ENCODE results near the gene AMER2.

The AMER2 gene

DNA sequence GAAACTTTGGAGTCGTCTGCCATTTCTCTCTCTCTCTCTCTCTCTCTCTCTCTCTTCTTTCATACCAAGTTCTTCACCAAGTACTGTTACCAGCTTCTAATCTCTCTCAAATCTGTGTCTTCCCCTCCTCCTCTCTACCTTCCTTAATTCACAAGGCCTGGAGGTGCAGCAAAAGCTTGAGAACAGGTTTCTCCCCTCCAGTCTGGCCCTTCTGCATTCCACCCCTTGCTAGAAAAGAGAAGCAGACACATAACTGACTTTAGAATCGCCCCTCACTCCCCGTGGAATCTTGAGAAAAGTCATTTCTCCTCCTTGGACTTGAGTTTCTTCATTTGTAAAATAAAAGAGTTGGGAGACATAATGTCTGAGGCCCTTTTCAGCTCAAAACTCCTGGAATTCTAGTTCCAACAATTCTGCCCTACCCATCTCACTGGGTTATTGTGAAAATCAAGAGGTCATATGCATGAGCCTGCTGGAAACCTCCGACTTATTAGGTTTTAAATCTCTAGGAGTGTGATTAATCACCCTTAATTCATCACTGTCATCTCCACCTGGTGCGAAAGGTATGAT is 20.4 kb downstream of the AMER2 start:
- DNase-seq (ENCODE audit: low read depth in 2 of 2): no peak

DNA sequence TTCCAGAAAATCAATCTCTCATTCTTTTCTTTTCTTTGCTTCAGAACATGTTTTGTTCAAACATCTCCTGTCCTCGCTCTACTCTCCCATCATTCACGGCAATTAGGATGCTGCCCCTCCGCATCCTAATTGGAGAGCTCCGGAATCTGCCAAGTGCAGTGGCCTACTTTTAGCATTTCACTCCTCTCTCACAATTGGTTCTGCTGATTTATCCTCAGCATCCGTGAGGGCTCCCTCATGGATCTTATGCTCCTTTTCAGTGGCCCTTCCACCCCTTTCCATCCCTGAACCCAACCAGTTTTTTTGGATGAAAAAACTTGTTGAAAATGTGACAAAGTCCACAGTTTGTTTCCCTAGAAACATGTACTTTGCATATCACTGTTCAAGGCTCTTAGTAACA is 22.4 kb downstream of the AMER2 start:
- no peak for DNase-seq (ENCODE audit: low read depth in 2 of 2)

DNA sequence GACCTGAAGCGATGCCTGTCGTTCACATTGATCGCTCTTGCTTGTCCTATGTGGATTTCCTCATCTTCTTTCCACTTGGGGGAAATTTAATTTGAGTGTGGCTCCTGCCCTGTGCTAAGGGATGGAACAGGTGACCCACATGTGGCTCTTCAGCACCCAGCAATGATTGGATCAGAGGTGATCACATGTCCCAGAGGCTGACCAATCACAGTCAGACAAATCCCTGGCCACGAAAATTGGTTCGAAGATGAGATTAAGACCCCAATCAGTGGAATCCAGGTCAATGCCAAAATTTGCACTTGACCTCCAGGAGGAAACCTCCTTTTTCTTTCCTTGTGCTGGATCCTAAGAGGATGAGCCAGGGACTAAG is 23.7 kb downstream of the AMER2 start:
- no peak for DNase-seq (ENCODE audit: low read depth in 2 of 2)

- no peak for DNase-seq (ENCODE audit: low read depth in 2 of 2)
Observed at GRCh38 chr13:25147638-25148401, 24.3 kb downstream of the AMER2 start.

- no peak for DNase-seq (ENCODE audit: low read depth in 2 of 2)
Observed at GRCh38 chr13:25143706-25144105, 28.4 kb downstream of the AMER2 start.

GRCh38 chr13:25141042-25141441 is 31.0 kb downstream of the AMER2 start:
- no peak for DNase-seq (ENCODE audit: low read depth in 2 of 2)

DNA sequence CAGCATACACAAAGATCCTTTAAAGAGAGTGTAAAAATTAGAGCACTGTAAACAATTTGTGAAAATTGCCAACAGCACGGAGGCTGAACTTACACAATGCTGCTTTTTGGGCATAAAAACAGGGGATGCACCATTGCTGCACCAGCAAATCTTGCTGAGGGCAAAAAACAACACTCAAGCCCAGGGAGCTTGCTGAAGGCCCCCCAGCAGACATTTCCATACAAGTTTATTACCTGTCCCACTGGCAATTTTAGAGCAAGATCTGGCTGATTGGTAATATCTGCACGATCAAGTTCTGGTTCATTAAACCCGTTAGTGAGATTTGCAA is 34.3 kb downstream of the AMER2 start:
- DNase-seq (ENCODE audit: low read depth in 2 of 2): no peak

- no peak for DNase-seq (ENCODE audit: low read depth in 2 of 2)
Observed at GRCh38 chr13:25136880-25137787, 35.0 kb downstream of the AMER2 start.

GRCh38 chr13:25135896-25136295 is 36.2 kb downstream of the AMER2 start:
- no peak for DNase-seq (ENCODE audit: low read depth in 2 of 2)

DNA sequence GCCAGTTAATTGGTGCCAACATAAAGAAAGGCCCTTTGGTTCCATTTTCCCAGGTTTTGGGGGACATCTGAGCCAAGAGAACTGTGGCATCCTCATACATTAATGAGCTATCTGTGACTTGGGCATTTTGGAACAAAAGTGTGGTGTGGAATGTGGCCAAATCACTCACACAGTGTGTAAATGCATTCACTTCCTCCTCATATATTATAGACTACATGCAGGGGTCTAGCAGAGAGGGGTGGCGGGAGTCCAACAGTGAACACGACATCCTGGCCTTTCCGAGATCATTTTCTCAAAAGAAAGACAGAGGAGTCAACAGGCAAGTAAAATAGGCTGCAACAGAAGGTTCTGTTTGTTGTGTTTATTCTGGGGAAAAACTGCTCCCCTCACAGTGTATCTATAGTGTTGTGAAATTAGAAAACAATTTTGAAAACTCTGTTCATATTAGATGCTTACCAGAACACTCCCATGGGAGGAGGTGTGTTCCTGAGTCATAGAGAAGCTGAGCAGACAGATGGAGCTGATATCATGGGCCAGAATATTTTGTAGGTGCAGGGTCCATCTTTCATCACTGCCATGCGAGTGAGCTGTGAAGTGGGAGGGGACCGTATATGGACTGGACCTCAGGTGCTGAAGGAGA is 39.2 kb downstream of the AMER2 start:
- no peak for DNase-seq (ENCODE audit: low read depth in 2 of 2)

GRCh38 chr13:25131881-25132420 is 40.1 kb downstream of the AMER2 start:
- no peak for DNase-seq (ENCODE audit: low read depth in 2 of 2)

DNA sequence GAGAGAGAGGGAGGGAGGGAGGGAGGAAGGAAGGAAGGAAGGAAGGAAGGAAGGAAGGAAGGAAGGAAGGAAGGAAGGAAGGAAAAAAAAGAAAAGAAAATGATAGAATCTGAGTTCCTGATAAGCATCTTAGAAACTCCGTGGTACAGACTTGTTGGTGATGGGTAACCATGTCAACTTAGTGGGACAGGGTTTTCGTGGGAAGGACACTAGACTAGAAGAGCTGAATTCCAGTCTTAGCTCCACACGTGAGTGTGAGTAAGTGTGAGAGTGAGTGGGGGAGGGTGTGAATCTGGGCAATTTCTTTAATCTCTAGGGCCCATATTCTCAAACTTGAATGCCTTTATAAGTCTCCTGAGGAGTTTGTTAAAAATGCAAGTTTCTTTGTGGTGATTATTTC is 41.1 kb downstream of the AMER2 start:
- no peak for DNase-seq (ENCODE audit: low read depth in 2 of 2)

GRCh38 chr13:25118378-25118905 is 53.6 kb downstream of the AMER2 start:
- no peak for DNase-seq (ENCODE audit: low read depth in 2 of 2)

DNA sequence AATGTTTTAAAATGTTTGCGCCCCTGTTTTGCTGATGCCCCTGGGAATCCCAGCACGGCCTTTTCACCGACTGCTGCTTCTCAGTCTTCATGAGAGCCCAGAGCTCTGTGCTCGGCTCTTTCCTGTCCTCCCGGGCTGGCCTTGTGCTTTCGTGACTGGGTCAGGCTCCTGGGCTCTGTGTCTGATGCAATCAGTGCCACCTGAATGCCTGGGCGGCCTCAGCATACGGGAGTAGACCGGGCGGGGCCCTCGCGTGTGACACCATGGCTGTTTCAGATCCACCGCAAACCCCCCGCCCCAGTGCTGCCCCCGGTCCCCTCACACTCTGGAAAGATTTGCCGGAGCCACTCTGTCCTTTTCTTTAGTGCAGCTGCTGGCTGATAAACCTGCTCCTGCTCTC is 54.8 kb downstream of the AMER2 start:
- no peak for DNase-seq (ENCODE audit: low read depth in 2 of 2)

DNA sequence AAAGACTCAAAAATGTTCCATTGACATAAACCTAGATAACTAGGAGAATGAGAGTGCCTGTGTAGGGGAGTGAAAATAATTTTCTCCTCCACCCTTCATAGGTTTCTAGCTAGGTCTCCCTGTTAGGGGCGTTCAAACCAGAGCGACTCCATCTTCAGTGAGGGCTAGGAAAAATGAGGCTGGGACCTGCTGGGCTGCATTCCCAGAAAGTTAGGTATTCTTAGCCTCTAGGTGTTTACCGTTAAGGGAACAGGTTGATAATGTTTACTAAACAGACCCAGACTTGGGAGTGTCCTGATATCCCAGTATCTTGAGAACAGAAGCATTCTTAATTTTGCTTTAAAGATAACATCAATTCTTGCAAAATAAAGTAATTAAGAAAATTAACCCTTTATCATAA is 56.0 kb downstream of the AMER2 start:
- no peak for DNase-seq (ENCODE audit: low read depth in 2 of 2)

GRCh38 chr13:25114220-25114619 is 57.9 kb downstream of the AMER2 start:
- peak; percentile 36 to 55 for DNase-seq (ENCODE audit: low read depth in 2 of 2)

DNA sequence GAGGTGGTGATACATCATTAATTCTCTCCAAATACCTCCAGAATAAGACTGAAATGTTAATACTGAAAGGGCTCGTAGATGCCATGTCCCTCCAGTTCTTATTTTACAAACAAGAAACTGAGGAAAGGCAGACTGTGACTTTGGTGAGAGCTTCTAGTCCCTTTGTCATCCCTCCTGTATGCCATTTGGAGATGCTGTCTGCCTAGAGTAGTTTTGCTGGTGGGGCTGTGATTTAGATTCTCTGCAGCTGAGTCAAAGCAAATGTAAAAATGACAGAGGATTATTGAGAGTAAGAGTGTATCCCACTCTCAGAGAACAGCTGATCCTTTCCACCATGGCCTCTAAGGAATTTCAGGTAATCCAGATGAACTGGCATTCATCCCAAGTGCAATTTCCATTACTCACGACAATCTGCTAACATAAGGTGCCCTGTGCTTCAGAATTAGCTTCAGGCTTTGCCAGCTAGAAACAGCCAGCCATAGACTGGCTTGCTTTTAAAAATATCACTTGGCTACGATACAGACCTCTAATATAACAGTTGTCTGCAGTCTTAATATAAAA is 59.3 kb downstream of the AMER2 start:
- DNase-seq (ENCODE audit: low read depth in 2 of 2): no peak
